ENCODE results near the gene RNU4-1.

RNU4-1 gene

DNA sequence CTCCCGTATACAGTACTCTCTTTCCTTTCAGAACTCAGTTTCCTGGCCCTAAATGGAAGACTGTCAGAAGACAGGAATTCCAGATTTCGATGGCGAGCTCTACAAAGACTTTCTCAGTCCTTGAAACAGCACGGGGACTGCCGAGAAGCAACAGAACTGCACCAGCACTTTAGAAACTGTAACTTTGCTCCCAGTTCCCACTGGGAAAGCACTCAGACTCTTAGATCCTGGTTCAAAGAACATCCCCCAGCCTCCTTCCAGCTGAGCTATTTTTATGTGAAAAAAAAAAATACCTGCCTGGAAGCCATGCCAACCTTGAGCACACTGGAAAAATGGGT lies 29.3 kb downstream of the RNU4-1 start:
- TF ChIP-seq, protein P1, sequence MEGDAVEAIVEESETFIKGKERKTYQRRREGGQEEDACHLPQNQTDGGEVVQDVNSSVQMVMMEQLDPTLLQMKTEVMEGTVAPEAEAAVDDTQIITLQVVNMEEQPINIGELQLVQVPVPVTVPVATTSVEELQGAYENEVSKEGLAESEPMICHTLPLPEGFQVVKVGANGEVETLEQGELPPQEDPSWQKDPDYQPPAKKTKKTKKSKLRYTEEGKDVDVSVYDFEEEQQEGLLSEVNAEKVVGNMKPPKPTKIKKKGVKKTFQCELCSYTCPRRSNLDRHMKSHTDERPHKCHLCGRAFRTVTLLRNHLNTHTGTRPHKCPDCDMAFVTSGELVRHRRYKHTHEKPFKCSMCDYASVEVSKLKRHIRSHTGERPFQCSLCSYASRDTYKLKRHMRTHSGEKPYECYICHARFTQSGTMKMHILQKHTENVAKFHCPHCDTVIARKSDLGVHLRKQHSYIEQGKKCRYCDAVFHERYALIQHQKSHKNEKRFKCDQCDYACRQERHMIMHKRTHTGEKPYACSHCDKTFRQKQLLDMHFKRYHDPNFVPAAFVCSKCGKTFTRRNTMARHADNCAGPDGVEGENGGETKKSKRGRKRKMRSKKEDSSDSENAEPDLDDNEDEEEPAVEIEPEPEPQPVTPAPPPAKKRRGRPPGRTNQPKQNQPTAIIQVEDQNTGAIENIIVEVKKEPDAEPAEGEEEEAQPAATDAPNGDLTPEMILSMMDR (conservative IDR thresholded peaks at IDR 0.05; ENCODE audit: control insufficient read depth, insufficient read depth, low read depth, low read length): no peak
- no peak for DNase-seq (ENCODE audit: low read depth)
- peak overlapping the region; percentile 89 for H3K4me3 ChIP-seq (ENCODE audit: control insufficient read depth, low read depth, low read length)

DNA sequence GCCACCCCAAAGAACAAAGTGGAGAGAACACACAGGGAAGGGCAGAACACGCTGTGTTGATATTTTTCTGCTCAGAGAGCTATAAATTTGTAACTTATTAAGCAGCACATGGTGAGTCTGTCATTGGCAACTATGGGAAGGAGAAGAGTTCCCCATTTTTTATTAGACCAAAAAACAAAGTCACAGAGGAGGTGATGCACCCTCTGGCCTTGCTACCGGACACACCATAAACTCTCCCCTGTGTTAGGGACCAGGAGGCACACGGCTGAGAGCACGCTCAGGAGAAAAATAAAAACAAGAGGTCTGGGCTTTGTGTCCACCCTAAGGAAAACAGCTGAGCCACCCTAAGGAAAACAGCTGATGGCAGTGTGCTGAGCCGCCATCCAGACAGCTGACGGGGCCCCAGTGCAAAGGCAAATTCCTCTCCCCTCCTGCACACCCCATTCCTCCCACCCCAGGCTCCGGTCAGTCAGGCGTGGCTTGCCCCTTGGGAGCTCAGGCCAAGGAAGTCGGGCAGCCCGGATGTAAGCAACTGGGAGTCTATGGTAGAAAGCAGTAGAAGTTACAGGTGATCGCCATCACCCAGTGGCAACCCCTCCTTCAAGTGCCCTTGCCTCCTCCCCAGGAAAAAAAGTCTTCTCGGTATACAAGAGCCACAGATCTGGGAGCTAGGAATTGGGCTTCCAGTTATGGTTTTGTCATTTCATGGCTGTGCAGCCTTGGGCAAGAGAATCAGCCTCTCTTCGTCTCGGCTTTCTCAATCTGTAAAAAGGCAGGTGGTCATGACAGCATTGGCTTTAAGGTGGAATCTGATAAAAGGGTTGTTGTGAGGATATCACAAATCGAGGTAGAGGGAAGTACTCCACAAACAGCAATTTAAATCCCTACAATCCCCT lies 29.9 kb downstream of the RNU4-1 start:
- DNase-seq (ENCODE audit: low read depth): no peak
- TF ChIP-seq, protein P1 (conservative IDR thresholded peaks at IDR 0.05; ENCODE audit: control insufficient read depth, insufficient read depth, low read depth, low read length): no peak
- H3K4me3 ChIP-seq (ENCODE audit: control insufficient read depth, low read depth, low read length): peak overlapping the region; percentile 89

DNA sequence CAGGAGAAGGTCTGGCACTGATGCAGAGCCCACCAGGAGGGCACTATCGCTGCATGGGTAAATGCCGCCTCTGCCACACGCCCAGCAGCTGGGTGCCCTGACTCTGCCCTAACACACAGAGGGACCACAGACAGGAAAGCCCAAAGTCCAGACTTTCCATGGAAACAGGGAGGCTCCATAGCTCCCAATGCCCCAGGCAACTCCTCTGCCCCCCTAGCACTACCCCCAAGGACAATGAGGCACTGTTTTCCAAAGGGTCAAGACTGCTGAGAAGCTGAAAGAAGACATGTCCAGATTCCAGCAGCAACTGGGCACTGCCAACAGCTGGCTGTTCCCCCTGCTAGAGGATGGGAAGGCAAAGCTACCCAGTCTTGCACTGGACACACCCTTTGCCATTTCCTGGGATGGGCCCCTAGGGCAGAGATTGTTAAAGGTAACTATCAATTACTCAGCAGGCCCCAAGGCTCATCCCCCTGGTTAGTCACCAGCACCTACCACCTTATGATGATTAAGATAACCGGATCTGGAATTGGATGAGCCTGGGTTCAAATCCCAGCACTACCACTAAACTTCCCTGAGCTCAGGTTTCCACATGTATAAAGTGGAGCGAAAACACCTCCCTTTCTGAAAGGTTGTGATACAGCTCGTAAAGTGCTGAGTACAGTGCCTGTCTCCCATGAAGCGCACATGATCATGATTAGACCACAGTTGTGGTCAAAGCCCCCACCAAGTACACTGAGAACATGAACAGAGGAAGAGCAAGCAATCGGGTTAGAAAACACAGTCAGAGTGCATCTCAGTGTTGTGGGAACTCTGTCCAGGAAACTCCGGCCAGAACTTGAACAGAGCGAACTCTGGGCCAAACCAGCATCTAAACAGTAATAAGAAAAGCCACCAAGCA lies 30.8 kb downstream of the RNU4-1 start:
- DNase-seq (ENCODE audit: low read depth): no peak
- peak overlapping the region; percentile 89 for H3K4me3 ChIP-seq (ENCODE audit: control insufficient read depth, low read depth, low read length)
- TF ChIP-seq, protein P1 (conservative IDR thresholded peaks at IDR 0.05; ENCODE audit: control insufficient read depth, insufficient read depth, low read depth, low read length): no peak

DNA sequence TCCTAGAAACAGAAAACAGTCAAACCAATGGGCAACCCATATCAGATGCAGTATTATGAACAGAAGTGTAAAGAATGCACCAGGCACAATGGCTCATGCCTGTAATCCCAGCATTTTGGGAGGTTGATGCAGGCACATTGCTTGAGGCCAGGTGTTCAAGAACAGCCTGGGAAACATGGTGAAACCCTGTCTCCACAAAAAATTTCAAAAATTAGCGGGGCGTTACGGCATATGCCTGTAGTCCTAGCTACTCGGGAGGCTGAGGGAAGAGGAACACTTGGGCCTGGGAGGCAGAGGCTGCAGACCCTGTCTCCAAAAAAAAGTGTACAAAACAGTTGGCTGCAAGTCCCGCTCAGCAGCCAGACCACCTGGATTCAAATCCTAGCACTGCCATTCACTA lies 32.4 kb downstream of the RNU4-1 start:
- TF ChIP-seq, protein P1 (conservative IDR thresholded peaks at IDR 0.05; ENCODE audit: control insufficient read depth, insufficient read depth, low read depth, low read length): no peak
- DNase-seq (ENCODE audit: low read depth): no peak
- H3K4me3 ChIP-seq (ENCODE audit: control insufficient read depth, low read depth, low read length): no peak overlapping the region

DNA sequence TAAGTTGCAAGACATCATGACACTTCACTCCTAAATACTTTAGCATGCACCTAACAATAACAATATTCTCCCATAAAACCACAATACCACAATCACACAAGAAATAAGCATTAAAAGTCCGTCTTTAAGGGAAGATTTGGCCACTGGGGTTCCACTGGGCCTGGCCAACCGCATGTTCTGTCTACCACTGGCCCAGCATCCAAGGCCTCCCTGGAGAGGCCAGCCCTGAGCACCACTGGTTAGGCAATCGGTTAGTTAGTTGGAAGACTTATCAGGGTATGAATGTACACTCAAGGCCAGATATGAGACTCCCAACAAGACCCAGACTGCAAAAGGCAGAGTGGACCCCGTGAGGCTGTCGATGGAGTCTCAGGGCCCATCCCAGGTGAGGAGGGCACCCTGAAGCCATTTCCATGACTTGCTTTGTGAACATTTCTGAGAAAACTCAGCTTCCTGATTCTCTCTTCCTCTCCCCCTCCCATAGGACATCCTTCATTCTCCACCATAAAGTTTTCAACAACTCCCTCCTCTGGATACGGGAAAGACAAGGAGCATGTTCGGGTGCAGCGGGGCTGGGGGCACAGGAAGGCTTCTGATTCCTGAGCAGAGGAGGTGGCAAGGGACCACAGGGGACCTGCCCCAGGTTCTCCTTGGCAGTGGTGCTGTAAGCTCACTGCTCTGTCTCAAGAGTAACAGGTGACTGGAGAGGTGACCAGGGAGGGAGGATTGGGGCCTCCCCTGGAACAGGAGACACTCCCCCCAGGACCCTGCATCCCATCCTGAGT lies 33.4 kb downstream of the RNU4-1 start:
- no peak overlapping the region for H3K4me3 ChIP-seq (ENCODE audit: control insufficient read depth, low read depth, low read length)
- TF ChIP-seq, protein P1 (conservative IDR thresholded peaks at IDR 0.05; ENCODE audit: control insufficient read depth, insufficient read depth, low read depth, low read length): no peak
- peak; percentile 79 for DNase-seq (ENCODE audit: low read depth)

DNA sequence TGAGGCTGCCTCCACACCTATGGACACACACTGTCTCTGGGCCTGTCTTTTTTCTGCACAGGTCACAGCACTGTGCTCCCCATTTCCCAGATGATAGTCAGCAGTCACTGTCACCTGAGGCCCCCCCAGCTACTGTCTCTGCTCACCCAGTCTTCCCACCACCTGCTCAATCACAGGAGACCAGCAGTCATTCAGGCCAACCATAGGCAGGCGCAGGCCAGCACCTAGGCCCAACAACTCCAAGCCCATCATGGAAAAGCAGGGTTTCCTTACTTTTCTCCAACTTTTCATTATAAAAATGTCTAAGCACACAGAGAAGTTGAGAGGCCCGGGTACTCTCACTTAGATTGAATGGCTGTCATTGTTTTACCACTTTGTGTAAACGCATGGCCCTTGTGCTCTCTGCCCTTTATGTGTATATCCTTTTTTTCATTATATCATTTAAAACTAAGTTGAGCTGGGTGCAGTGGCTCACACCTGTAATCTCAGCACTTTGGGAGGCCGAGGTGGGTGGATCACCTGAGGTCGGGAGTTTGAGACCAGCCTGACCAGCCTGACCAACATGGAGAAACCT lies 34.6 kb downstream of the RNU4-1 start:
- no peak for DNase-seq (ENCODE audit: low read depth)
- H3K4me3 ChIP-seq (ENCODE audit: control insufficient read depth, low read depth, low read length): no peak overlapping the region
- TF ChIP-seq, protein P1 (conservative IDR thresholded peaks at IDR 0.05; ENCODE audit: control insufficient read depth, insufficient read depth, low read depth, low read length): no peak
